OCI-LY3 (cell line): ENCODE results near the gene PRKCG.

Experiments
- H2AFZ ChIP-seq: fragments of 200-600, 300-600 bp; shearing (Covaris generic); 2 replicates; pipeline ENCODE4 v1.6.0; 2014; ENCODE audit warnings: antibody characterized with exemption, low read depth, low read length
- H3K27ac ChIP-seq: fragments of 200-600, 300-600 bp; sonication (generic); 2 replicates; pipeline ENCODE4 v1.5.1; 2014; ENCODE audit warnings: mild to moderate bottlenecking, low read length, moderate library complexity, mixed read lengths
- H3K27me3 ChIP-seq: fragments of 200-600, 300-600 bp; sonication (generic); 2 replicates; pipeline ENCODE4 v1.6.1; 2014; ENCODE audit warnings: low read depth, low read length, mixed read lengths
- H3K36me3 ChIP-seq: fragments of 200-600, 300-600 bp; sonication (generic); replicated peaks from 2 replicates; pipeline ENCODE3; 2014; ENCODE audit warnings: low read depth, low read length, mixed read lengths
- H3K4me1 ChIP-seq: fragments of 300-600, 200-600 bp; sonication (generic); 2 replicates; pipeline ENCODE4 v1.6.1; 2014; ENCODE audit warnings: low read length, mixed read lengths
- H3K4me2 ChIP-seq: fragments of 200-600, 300-600 bp; sonication (generic); 2 replicates; pipeline ENCODE4 v1.6.1; 2014; ENCODE audit warnings: low read length, mixed read lengths
- H3K4me3 ChIP-seq: fragments of 300-600, 200-600 bp; sonication (generic); 2 replicates; pipeline ENCODE4 v1.5.1; 2014; ENCODE audit warnings: antibody characterized with exemption, mild to moderate bottlenecking, low read length, moderate library complexity
- H3K79me2 ChIP-seq: fragments of 300-600, 200-600 bp; shearing (Covaris generic); 2 replicates; pipeline ENCODE4 v1.6.1; 2014; ENCODE audit warnings: mild to moderate bottlenecking, low read length, mixed read lengths
- H3K9ac ChIP-seq: fragments of 300-600, 200-600 bp; shearing (Covaris generic); 2 replicates; pipeline ENCODE4 v1.6.0; 2014; ENCODE audit warnings: mild to moderate bottlenecking, low read length, moderate library complexity
- H3K9me3 ChIP-seq: fragments of 200-600, 300-600 bp; shearing (Covaris generic); 2 replicates; pipeline ENCODE4 v1.6.1; 2014; ENCODE audit warnings: low read length, mixed read lengths; ENCODE audit not compliant: insufficient read depth
- H4K20me1 ChIP-seq: fragments of 200-600, 300-600 bp; sonication (generic); 2 replicates; pipeline ENCODE4 v1.6.1; 2016; ENCODE audit warnings: low read length, mixed read lengths; ENCODE audit not compliant: insufficient read depth
- CTCF ChIP-seq: fragments of 200-600, 300-600 bp; sonication (generic); IDR thresholded peaks from 2 replicates; pipeline ENCODE4 v1.5.1; 2014; ENCODE audit warnings: antibody characterized with exemption, low read length, low read depth
- EZH2phosphoT487 ChIP-seq: fragments of 200-600 bp; shearing (Covaris generic); IDR thresholded peaks from 2 replicates; pipeline ENCODE4 v1.6.1; 2018; ENCODE audit warnings: antibody characterized with exemption, mixed run types, low read depth

PRKCG gene

GRCh38 chr19:53953383-53953782 is 71.4 kb downstream of the PRKCG start:
- Histone ChIP-seq H3K4me2 (no peak overlapping the region), H2AFZ (no peak overlapping the region), H3K36me3 (no peaks in the 10 kb centered on the region), H3K27ac (no peak overlapping the region), H4K20me1 (no peaks in the 10 kb centered on the region), H3K79me2 (no peaks in the 10 kb centered on the region), H3K9ac (no peak overlapping the region), H3K27me3 (no peaks in the 10 kb centered on the region), H3K4me1 (no peaks in the 10 kb centered on the region), H3K4me3 (no peak overlapping the region), H3K9me3 (no peaks in the 10 kb centered on the region)
- no peak for TF ChIP-seq CTCF
- no peak for TF ChIP-seq EZH2phosphoT487
